Activated T-cell treated with anti-CD3 and anti-CD28 coated beads, Interleukin-2, amount 50 U/mL, for 1 hour (primary cell): ENCODE results near the gene INSIG1.
A peak's percentile ranks its signal among the peaks of the same experiment; 100 is the strongest.

Experiments
- DNase-seq: peaks from one replicate; pipeline ENCODE4 v3.0.0-alpha.2; 2020

The INSIG1 gene

GRCh38 chr7:155333346-155334234, 35.9 kb downstream of the INSIG1 start:
- DNase-seq: no peak

DNA sequence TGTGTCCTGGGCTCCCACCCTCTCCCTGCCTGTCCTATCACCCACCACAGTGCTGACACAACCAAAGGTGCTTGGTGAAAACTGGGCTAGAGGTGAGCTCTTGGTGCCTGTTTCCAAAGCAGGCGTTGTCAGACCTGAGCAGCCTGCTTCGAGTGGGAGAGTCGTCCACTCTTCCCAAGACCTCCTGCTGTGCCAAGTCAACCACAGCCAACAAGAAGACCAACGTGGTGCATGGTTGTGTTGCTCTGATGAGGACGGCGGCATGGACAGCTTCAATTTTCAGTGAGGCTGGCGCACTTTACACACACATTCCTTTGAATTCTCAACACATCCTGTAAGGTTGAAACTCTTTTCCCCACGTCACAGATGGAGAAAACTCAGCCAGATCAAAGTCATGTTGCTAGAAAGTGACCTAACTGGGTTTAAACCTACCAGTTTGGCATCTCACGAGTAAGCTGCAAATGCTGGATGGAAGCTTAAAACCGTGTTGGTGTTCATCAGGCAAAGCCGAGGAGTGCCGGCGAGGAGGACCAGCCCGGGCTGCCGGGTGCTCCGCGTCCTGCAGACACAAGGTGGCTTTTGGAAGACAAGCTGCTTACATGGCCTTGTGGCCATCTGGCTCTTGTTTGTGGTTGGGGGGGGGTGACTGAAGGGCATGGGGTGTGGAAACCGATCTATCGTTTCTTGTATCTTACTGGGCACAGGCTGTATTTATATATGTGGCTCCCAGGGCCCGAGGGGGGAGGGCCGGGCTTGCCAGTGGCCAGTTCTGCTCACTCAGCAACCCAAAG, 39.3 kb downstream of the INSIG1 start:
- no peak for DNase-seq

GRCh38 chr7:155337946-155338631, 40.4 kb downstream of the INSIG1 start:
- DNase-seq: no peak

DNA sequence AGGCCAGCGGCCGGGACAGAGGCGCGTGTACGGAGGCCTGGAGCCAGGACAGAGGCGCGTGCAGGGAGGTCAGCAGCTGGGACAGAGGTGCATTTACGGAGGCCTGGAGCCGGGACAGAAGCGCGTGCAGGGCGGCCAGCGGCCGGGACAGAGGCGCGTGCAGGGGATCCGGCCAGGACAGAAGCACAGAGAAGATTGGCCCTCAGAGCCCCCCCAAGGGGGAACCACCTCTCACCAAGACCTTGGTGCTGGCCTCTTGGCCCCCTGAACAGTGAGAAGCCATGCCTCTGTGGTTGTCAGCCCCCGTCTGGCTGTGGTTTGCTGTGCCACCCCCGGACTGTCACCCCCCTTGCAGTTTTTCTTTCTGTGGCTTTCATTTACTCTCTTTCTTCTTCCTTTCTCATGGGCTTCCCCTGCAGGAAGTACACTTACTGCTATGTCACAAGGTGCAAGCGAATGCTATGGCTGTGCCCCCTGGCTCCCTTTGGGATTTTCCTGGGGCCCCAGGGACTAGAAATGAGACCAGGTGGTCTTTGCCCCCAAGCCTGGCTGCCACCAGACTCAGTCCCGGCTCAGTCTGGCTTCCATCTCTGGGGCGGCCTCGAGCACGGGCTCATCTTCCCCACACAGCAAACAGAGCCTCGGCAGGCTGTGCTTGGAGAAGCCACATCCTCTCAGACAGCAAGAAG, 41.1 kb downstream of the INSIG1 start:
- DNase-seq: peak; percentile 38

- no peak for DNase-seq
Measured at GRCh38 chr7:155339474-155339873, 41.8 kb downstream of the INSIG1 start.

GRCh38 chr7:155340071-155340531, 42.4 kb downstream of the INSIG1 start:
- DNase-seq: no peak

DNA sequence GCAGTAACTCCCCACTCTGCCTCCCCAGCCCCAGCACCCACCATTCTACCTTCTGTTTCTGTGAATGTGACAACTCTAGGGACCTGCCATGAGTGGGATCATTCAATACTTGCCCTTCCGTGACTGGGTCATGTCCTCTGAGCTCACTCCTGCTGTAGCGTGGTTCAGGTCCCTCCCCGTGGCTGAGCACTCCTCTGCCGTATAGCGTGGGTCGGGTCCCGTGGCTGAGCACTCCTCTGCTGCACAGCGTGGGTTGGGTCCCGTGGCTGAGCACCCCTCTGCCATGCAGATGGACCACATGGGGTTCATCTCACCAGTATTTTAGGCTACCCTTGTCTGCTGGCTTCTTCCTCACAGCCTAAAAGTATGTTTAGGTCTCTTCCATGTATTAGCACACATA, 43.0 kb downstream of the INSIG1 start:
- DNase-seq: no peak

- DNase-seq: no peak
Measured at GRCh38 chr7:155341463-155341983, 43.8 kb downstream of the INSIG1 start.

- no peak for DNase-seq
Measured at GRCh38 chr7:155342313-155342712, 44.6 kb downstream of the INSIG1 start.

DNA sequence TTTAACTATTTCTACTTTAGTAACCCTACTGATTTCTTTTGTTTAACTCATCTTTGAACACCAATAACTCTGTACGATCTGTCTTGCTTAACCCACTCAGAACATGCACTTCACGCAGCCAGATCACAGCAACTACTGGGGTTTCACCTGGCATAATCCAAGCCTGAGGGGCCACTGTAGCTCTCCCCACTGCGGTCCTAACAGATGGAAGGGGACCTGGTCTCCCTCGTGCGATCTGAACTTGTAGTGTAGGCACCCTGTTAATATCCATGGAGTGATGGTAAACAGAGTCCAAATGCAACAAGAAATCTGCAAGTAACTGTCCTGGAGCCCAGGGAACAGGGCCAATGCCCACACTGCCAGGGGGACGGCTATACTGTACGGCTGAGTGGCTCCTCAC, 45.5 kb downstream of the INSIG1 start:
- DNase-seq: no peak

DNA sequence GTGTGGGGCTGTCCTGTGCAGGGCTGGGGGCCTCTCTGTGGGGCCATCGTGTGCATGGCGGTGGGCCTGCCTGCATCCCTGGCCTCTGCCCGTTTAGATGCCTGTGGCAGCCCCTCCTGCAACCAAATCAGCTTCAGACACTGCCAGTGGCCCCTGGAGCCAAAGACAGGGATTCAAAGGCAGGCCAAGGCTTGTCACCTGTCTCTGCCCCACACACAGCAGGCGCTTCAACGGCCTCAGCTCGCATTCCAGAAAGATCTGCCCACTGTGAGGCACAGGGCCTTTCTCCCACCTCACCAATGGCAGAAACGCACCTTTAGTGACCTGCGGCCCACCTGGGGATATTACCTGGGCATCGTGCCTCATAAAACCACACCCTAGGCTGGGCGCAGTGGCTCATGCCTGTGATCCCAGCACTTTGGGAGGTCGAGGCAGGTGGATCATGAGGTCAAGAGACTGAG, 46.0 kb downstream of the INSIG1 start:
- no peak for DNase-seq

- DNase-seq: peak; percentile 25
Measured at GRCh38 chr7:155344270-155344617, 46.6 kb downstream of the INSIG1 start.

GRCh38 chr7:155344618-155345433, 47.1 kb downstream of the INSIG1 start:
- DNase-seq: peak; percentile 95

- no peak for DNase-seq
Measured at GRCh38 chr7:155345490-155345889, 47.8 kb downstream of the INSIG1 start.

DNA sequence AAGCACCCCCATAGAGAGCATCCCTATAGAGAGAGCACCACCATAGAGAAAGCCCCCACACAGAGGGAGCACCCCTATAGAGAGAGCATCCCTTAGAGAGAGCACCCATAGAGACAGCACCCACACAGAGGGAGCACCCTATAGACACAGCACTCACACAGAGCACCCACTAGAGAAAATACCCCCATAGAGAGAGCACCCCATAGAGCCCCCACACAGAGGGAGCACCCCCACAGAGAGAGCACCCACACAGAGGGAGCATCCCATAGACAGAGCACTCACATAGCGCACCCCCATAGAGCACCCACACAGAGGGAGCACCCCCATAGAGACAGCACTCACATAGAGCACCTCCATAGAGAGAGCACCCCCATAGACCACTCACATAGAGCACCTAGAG, 48.6 kb downstream of the INSIG1 start:
- no peak for DNase-seq

GRCh38 chr7:155348806-155349205, 51.1 kb downstream of the INSIG1 start:
- no peak for DNase-seq

GRCh38 chr7:155349601-155350331, 52.1 kb downstream of the INSIG1 start:
- no peak for DNase-seq

- DNase-seq: no peak
Measured at GRCh38 chr7:155351120-155351870, 53.6 kb downstream of the INSIG1 start.

DNA sequence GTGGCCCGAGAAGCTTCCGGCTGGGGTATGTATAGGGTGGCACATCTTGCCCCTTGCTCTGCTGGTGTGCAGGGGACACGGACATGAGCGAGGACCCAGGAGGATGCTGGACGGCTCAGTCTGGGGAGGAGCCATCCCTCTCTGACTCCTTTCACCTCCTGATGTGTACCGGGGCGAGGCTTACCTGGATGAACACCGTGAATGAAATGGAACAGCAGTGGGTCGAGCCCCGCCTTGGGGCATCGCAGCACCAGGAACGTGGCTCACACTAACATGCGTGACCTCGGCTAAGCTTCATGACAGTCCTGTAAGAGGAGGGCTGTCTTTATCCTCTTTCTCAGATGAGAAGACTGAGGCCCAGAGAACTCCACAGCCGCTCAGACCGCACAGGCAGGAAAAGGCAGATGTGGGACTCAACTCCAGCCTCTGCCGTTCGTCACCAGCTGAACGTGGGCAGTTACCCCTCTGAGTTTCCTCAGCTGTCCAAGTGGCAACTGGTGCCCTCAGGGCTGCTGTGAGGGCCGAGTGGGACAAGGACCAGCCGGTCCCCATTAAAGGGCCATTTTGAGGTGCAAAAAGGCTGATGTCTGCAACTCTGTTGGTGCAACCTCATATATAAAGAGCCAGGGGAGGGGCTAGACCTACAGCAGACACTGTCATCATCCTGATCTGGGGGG, 54.5 kb downstream of the INSIG1 start:
- DNase-seq: no peak

DNA sequence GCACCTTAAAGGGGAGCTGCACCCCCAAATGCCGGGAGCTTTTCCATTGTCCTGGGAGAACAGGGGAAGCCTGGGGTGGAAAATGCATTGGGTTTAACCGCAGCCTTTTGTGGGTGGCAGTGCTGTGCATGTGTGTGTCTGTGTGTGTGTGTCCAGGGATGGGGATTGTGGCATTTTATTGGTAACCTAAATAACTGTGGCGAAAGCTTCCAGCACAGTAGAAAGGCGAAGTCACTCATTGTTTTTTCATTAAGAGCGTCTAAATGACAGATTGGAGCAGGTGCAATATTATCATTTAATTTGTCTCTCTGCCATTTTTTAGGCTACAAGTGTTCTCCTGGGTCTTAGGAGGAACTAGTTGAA, 55.1 kb downstream of the INSIG1 start:
- no peak for DNase-seq
